Activated naive CD8-positive, alpha-beta T cell (primary cell): ENCODE results near the gene GABRA6.

Experiments used
- H3K27ac Mint-ChIP-seq: one replicate; pipeline ENCODE4 v1.8.0; 2021; ENCODE audit warnings: mixed read lengths
- H3K27me3 Mint-ChIP-seq: one replicate; pipeline ENCODE4 v1.8.0; 2021; ENCODE audit warnings: mixed read lengths
- H3K36me3 Mint-ChIP-seq: one replicate; pipeline ENCODE4 v1.8.0; 2021; ENCODE audit warnings: mixed read lengths
- H3K4me1 Mint-ChIP-seq: one replicate; pipeline ENCODE4 v1.8.0; 2021; ENCODE audit warnings: low read depth, mixed read lengths
- H3K4me3 Mint-ChIP-seq: one replicate; pipeline ENCODE4 v1.8.0; 2021; ENCODE audit warnings: mild to moderate bottlenecking, mixed read lengths
- H3K9me3 Mint-ChIP-seq: one replicate; pipeline ENCODE4 v1.8.0; 2021; ENCODE audit warnings: low read depth, mixed read lengths

GABRA6 gene

DNA sequence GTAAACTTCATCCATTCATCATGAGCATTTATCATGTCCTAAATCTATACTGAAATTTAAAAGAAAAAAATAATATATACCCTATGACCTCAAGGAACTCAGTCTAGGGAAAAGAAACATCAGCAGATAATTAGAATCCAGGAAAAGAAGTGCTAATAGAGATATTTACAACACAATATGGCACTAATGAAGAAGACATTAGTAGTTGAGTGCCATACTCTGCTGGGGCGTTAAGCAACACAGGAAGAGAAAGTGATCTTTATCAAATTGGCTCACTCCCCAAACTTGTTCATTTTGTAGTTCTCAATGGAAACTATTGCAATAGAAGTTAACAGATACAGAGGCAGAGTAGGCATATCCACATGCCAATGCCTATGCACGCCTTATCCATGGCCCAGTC, 27.5 kb downstream of the GABRA6 start:
- Mint-ChIP-seq H3K27me3 (no peaks in the 10 kb centered on the region), H3K9me3 (no peaks in the 10 kb centered on the region)

GRCh38 chr5:161719157-161719556, 33.6 kb downstream of the GABRA6 start:
- H3K27me3 Mint-ChIP-seq: no peaks in the 10 kb centered on the region
- H3K27ac Mint-ChIP-seq: no peak overlapping the region
- H3K36me3 Mint-ChIP-seq: no peaks in the 10 kb centered on the region
- peaks cover 4% of the 10 kb centered on the region for H3K9me3 Mint-ChIP-seq
- H3K4me1 Mint-ChIP-seq: no peaks in the 10 kb centered on the region
- H3K4me3 Mint-ChIP-seq: no peak overlapping the region

More for the DNA sequence above, 27.5 kb downstream of the GABRA6 start:
- Mint-ChIP-seq H3K27ac (no peak overlapping the region), H3K4me3 (no peak overlapping the region), H3K36me3 (no peaks in the 10 kb centered on the region), H3K4me1 (no peaks in the 10 kb centered on the region)

- no peaks in the 10 kb centered on the region for H3K27me3 Mint-ChIP-seq
- no peak overlapping the region for H3K27ac Mint-ChIP-seq
- H3K4me1 Mint-ChIP-seq: no peaks in the 10 kb centered on the region
- H3K9me3 Mint-ChIP-seq: peaks cover 4% of the 10 kb centered on the region
- H3K36me3 Mint-ChIP-seq: no peaks in the 10 kb centered on the region
- H3K4me3 Mint-ChIP-seq: no peak overlapping the region
Observed at GRCh38 chr5:161720460-161720859, 34.9 kb downstream of the GABRA6 start.

GRCh38 chr5:161734741-161735140, 49.2 kb downstream of the GABRA6 start:
- Mint-ChIP-seq H3K27me3 (no peaks in the 10 kb centered on the region), H3K27ac (no peak overlapping the region), H3K36me3 (no peaks in the 10 kb centered on the region), H3K4me3 (no peak overlapping the region), H3K4me1 (no peaks in the 10 kb centered on the region), H3K9me3 (peaks cover 6% of the 10 kb centered on the region)

DNA sequence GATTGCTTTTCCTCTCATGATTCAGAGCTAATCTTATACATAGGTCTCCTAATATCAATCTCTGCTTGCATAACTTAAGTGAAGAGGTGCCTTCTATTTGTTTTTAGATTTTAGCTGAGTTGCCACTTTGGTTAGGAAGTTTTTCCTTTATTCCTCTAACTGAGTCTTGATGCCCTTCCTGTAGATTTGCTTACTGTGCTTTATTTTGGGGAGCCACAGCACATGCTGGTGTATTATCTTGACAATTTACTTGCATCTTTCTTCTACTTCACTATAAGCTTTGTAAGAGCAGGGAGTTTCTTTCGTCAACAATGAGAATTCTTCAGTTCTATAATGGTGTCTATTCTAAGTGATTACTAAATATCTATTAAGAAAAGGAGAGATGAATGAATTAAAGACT, 54.9 kb downstream of the GABRA6 start:
- H3K36me3 Mint-ChIP-seq: no peaks in the 10 kb centered on the region
- H3K9me3 Mint-ChIP-seq: peaks cover 13% of the 10 kb centered on the region
- no peaks in the 10 kb centered on the region for H3K4me1 Mint-ChIP-seq
- no peak overlapping the region for H3K4me3 Mint-ChIP-seq
- no peaks in the 10 kb centered on the region for H3K27me3 Mint-ChIP-seq
- H3K27ac Mint-ChIP-seq: no peak overlapping the region

DNA sequence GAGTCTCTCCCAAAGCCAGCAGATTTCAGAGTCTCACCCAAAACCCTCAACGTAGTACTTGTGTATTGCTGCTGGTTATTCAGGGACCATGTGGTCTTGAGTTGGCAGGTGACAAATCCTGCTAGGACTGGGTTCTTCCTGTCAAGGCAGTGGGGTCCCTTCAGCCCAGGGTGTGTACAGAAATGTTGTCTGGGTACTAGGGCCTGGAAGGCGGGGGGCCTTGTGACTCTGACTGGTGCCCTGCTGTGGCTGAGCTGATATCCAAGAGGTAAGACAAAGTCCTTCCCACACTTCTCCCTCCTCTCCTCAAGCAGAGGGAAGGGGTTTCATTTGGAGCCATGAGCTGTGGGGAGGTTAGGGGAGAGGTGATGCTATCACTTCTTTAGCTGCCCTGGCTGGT, 58.8 kb downstream of the GABRA6 start:
- Mint-ChIP-seq H3K9me3 (peaks cover 12% of the 10 kb centered on the region), H3K27ac (no peak overlapping the region), H3K4me3 (no peak overlapping the region), H3K27me3 (no peaks in the 10 kb centered on the region), H3K36me3 (no peaks in the 10 kb centered on the region), H3K4me1 (no peaks in the 10 kb centered on the region)

- no peak overlapping the region for H3K27ac Mint-ChIP-seq
- H3K9me3 Mint-ChIP-seq: peaks cover 7% of the 10 kb centered on the region
- H3K27me3 Mint-ChIP-seq: no peaks in the 10 kb centered on the region
- H3K4me3 Mint-ChIP-seq: no peak overlapping the region
- H3K36me3 Mint-ChIP-seq: no peaks in the 10 kb centered on the region
- no peaks in the 10 kb centered on the region for H3K4me1 Mint-ChIP-seq
Observed at GRCh38 chr5:161745392-161745791, 59.9 kb downstream of the GABRA6 start.

DNA sequence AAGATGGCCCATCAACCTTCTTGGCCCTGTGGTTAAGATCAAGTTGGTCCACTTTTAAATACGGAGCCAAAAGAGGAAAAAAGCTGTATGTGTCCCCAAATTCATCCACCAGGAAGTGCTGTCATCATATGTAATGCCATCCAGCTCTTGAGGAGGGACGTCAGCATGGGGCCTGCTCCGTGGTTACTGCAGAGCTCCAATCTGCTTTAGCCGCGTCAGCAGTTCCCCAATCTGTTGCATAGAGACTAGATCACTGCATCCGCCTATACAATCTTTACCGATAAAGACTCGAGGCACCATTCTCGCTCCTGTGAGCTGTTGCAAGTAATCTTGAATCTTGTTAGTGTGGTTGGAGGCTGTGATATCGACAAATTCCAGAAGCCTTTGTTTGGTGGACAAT, 65.7 kb downstream of the GABRA6 start:
- Mint-ChIP-seq H3K27ac (no peak overlapping the region), H3K9me3 (peaks cover 5% of the 10 kb centered on the region), H3K36me3 (no peaks in the 10 kb centered on the region), H3K27me3 (peaks cover 2% of the 10 kb centered on the region), H3K4me1 (no peaks in the 10 kb centered on the region), H3K4me3 (no peak overlapping the region)
